ENCODE results near the gene YRDC.
A peak's percentile ranks its signal among the peaks of the same experiment; 100 is the strongest.

YRDC gene

DNA sequence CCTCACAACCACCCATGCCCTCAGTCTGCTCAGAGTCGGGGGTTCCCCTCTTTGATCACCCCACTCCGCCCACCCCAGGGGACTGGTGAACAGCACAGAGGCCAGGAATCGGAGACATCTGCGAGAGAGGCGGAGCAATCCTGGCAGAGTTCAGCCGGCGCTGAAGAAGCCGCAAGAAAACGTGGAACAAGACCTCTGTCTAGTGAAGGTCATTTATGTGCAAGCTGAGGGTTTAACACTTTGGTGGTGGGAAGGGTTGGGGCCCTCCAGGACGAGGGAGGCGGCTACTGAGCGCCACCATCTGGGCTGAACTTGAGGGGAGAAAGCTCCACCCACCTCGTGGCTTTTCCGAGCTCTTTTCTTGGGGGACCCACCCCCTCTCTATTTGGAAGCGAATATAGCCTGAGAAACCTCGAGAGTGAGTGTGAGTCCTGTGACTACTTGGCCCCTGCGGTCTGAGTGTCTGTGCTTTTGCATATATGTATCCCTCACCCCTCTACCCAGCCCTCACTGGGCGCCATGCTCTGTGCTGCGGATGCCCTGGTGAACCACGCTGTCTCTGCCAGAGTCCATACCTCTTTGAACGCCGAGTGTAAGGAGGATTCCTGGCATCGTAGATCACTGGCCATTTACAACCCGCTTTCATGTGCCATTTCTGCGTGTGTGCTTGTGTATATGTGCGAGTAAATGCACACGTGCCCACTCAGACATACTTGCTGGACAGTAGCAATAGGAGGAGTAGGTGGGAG is 41.9 kb downstream of the YRDC start:
- CTCF ChIA-PET: interaction anchor here (1.1 to 1.6 kb wide), 5 partner anchors 11 to 279 kb away, joined by 3 to 5 read pairs (median 4); partner anchors contain the start of gene MEAF6

DNA sequence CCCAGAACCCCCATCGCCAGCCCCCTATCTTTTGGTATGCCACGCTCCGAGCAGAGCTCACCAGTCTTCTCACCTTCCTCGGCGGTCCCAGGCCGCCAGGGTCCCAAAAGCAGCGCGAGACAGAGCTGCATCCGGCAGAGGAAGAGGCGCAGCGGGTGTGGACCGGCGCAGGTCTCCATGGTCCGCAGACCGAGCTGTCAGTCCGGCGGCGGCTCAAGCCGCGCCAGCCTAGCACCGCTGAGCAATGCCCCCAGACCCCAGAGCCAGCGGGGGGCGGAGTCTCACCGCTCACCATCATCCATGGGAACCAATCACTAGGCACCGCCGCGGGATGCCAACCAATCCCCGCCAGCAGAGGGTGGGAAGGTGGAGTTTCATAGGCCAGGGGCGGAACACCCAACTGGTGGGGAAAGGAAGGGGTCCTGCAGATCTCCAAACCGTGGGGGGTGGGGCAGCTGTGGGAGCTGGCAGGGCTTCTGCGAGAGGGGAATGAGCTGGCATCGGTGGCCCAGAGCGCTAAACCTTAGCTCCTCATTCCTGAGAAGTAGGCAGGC is 43.0 kb downstream of the YRDC start, which contains the start of gene EPHA10:
Gene EPHA10 (minus strand): TSS at position 233 of the 554 bp plus-strand sequence. CDS start 54 bp downstream, at position 179.
- no peak for DNase-seq (ENCODE audit: extremely low spot score)
- ChIA-PET CTCF (interaction anchor here (1.1 to 1.4 kb wide), 4 partner anchors 10 to 278 kb away, joined by 3 to 5 read pairs (median 4); partner anchors contain the start of gene MEAF6), POLR2A (no interaction called here)
- TF ChIP-seq, protein P1, sequence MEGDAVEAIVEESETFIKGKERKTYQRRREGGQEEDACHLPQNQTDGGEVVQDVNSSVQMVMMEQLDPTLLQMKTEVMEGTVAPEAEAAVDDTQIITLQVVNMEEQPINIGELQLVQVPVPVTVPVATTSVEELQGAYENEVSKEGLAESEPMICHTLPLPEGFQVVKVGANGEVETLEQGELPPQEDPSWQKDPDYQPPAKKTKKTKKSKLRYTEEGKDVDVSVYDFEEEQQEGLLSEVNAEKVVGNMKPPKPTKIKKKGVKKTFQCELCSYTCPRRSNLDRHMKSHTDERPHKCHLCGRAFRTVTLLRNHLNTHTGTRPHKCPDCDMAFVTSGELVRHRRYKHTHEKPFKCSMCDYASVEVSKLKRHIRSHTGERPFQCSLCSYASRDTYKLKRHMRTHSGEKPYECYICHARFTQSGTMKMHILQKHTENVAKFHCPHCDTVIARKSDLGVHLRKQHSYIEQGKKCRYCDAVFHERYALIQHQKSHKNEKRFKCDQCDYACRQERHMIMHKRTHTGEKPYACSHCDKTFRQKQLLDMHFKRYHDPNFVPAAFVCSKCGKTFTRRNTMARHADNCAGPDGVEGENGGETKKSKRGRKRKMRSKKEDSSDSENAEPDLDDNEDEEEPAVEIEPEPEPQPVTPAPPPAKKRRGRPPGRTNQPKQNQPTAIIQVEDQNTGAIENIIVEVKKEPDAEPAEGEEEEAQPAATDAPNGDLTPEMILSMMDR (IDR thresholded peaks at IDR 0.05; ENCODE audit: control extremely low read depth, extremely low read depth, low read depth, missing control alignments): no peak

More for the DNA sequence above, 41.9 kb downstream of the YRDC start:
- POLR2A ChIA-PET: interaction anchor here (0.6 kb wide), 1 partner anchor 1605 kb away, joined by 7 read pairs; no protein-coding TSS in a partner anchor
- no peak for DNase-seq (ENCODE audit: extremely low spot score)
- TF ChIP-seq, protein P1 (IDR thresholded peaks at IDR 0.05; ENCODE audit: control extremely low read depth, extremely low read depth, low read depth, missing control alignments): no peak

DNA sequence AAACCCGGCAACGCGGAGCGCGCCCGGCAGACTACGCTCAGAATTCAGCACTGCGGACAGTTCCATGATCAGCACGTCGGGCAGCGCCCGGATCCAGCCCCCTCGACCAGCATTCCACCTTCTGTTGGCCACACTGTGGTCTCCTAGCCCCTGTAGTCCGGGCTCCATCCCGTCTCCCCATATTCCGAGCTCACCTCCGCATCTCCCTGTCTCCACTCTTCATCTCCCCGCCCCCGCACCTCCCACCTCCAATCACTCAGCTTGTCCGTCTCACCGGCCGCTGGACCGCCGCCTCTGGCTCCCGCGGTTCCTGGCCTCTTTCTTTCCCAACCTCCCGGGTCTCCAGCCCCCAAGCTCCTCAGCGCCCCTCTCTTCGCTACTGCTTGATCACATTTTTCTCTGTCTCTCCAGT is 43.6 kb downstream of the YRDC start:
- DNase-seq (ENCODE audit: extremely low spot score): peak; percentile 73
- POLR2A ChIA-PET: no interaction called here
- CTCF ChIA-PET: no interaction called here
- TF ChIP-seq, protein P1 (IDR thresholded peaks at IDR 0.05; ENCODE audit: control extremely low read depth, extremely low read depth, low read depth, missing control alignments): no peak

DNA sequence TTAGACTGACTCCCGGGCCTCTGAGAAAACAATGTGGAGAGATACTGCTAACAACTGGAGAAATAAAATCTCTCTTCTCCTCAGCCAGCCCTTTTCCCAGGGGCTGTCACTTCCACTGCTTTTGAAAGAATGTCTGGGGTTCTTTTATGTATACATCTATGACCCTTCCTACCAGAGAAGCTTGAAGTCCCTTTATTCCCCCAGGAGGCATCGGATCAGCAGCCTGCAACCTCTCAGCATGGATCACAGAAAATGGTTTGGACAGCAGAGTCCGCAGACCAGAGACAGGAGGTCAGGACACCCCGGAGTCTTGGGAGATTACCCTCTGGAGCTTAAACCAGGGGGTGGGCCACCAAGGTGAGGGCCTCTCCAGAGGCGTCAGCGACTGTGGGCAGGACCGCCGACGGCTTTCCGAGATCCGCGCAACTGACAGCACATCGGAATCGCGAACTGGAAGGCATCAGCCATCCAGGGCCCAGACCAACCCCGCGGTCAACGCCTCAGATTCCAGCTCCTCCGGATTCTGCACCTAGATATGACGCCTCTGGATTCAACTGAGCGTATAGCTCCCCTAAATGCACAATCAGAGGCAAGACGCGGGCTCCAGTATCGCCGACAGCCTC is 44.1 kb downstream of the YRDC start:
- ChIA-PET POLR2A (no interaction called here), CTCF (no interaction called here)
- DNase-seq (ENCODE audit: extremely low spot score): no peak
- TF ChIP-seq, protein P1 (IDR thresholded peaks at IDR 0.05; ENCODE audit: control extremely low read depth, extremely low read depth, low read depth, missing control alignments): no peak

DNA sequence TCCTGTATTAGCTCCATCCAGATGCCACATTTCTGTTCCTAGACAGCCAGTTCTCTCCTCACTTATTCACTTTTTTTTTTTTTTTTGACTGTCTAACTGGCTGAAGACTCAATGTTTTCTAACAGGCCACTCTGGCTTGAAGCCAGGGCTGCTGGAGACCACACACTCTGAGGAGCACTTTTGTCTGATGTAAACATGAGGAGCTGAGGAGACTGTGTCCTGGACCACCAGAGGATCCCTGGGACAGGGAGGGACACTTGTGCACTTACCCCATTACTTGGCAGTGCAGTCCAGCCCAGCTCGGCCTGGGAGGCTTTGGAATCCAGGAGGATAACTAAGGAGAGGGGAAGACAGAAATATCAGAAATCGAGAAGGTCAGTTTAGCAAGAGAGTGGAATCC is 45.5 kb downstream of the YRDC start:
- TF ChIP-seq, protein P1 (IDR thresholded peaks at IDR 0.05; ENCODE audit: control extremely low read depth, extremely low read depth, low read depth, missing control alignments): no peak
- no peak for DNase-seq (ENCODE audit: extremely low spot score)
- CTCF ChIA-PET: no interaction called here
- POLR2A ChIA-PET: interaction anchor here (0.6 kb wide), 1 partner anchor 286 kb away, joined by 4 read pairs; no protein-coding TSS in a partner anchor

DNA sequence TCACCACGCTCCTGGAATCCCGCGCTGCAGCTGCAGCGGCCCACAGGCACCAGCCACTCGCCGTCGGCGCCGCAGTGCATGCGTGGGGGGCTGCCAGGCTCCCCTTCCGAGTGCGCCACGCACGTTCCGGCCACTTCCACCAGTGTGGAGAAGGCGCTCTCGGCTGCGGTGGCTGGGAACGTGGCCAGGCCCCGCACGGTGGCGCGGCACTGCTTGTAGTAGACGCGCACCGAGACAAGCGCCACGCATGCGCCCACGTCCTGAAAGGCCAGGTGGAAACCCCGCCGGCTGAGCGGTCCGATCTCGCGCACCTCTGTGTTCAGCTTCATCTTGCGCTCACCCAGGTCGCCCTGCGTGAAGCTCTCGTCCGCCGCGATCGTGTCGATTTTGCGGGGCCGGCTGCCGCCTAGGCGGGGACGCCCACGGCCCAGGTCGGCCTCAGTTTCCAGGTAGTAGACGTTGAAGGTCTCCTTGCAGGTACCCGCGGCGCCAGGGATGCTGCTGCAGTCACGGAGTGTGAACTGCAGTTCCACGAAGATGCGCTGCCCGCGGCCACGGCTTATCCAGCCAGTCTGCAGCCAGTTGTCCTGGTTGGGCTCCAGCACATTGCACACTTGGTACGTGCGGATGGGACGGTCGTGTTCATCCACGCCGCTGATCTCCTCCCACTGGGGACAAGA is 46.5 kb downstream of the YRDC start:
- no peak for DNase-seq (ENCODE audit: extremely low spot score)
- ChIA-PET POLR2A (interaction anchor here (0.6 kb wide), 1 partner anchor 285 kb away, joined by 4 read pairs; no protein-coding TSS in a partner anchor), CTCF (no interaction called here)
- TF ChIP-seq, protein P1 (IDR thresholded peaks at IDR 0.05; ENCODE audit: control extremely low read depth, extremely low read depth, low read depth, missing control alignments): no peak
